ENCODE measurements around the gene VTI1A.
"Not testable (repeated sequence)": the region's sequence is repeated elsewhere in the genome, so short reads cannot be mapped to it uniquely, and the experiment has no call there.

VTI1A gene

GRCh38 chr10:112712536-112712935, 265.5 kb downstream of the VTI1A start:
- DNase-seq (ENCODE audit: extremely low read depth in 1 of 2, low read depth in 1 of 2): no peak

- no peak for DNase-seq (ENCODE audit: extremely low read depth in 1 of 2, low read depth in 1 of 2)
These were observed 266.4 kb downstream of the VTI1A start for GRCh38 chr10:112713411-112713810.

GRCh38 chr10:112715581-112715980, 268.6 kb downstream of the VTI1A start:
- no peak for DNase-seq (ENCODE audit: extremely low read depth in 1 of 2, low read depth in 1 of 2)

- DNase-seq (ENCODE audit: extremely low read depth in 1 of 2, low read depth in 1 of 2): no peak
These were observed 269.1 kb downstream of the VTI1A start for GRCh38 chr10:112716076-112716475.

- no peak for DNase-seq (ENCODE audit: extremely low read depth in 1 of 2, low read depth in 1 of 2)
These were observed 270.0 kb downstream of the VTI1A start for GRCh38 chr10:112716924-112717413.

- DNase-seq (ENCODE audit: extremely low read depth in 1 of 2, low read depth in 1 of 2): no peak
These were observed 273.2 kb downstream of the VTI1A start for GRCh38 chr10:112720178-112720577.

GRCh38 chr10:112721080-112721698, 274.2 kb downstream of the VTI1A start:
- DNase-seq (ENCODE audit: extremely low read depth in 1 of 2, low read depth in 1 of 2): no peak

- no peak for DNase-seq (ENCODE audit: extremely low read depth in 1 of 2, low read depth in 1 of 2)
These were observed 275.7 kb downstream of the VTI1A start for GRCh38 chr10:112722758-112723157.

GRCh38 chr10:112723876-112724275, 276.9 kb downstream of the VTI1A start:
- DNase-seq (ENCODE audit: extremely low read depth in 1 of 2, low read depth in 1 of 2): no peak

- DNase-seq (ENCODE audit: extremely low read depth in 1 of 2, low read depth in 1 of 2): no peak
These were observed 277.5 kb downstream of the VTI1A start for GRCh38 chr10:112724404-112724991.

GRCh38 chr10:112728118-112728883, 281.3 kb downstream of the VTI1A start:
- DNase-seq (ENCODE audit: extremely low read depth in 1 of 2, low read depth in 1 of 2): no peak

- no peak for DNase-seq (ENCODE audit: extremely low read depth in 1 of 2, low read depth in 1 of 2)
These were observed 282.0 kb downstream of the VTI1A start for GRCh38 chr10:112728997-112729396.

GRCh38 chr10:112731450-112731849, 284.4 kb downstream of the VTI1A start:
- DNase-seq (ENCODE audit: extremely low read depth in 1 of 2, low read depth in 1 of 2): not testable (repeated sequence)

- no peak for DNase-seq (ENCODE audit: extremely low read depth in 1 of 2, low read depth in 1 of 2)
These were observed 285.4 kb downstream of the VTI1A start for GRCh38 chr10:112732277-112732921.

- DNase-seq (ENCODE audit: extremely low read depth in 1 of 2, low read depth in 1 of 2): no peak
These were observed 288.2 kb downstream of the VTI1A start for GRCh38 chr10:112735041-112735695.

- DNase-seq (ENCODE audit: extremely low read depth in 1 of 2, low read depth in 1 of 2): no peak
These were observed 291.9 kb downstream of the VTI1A start for GRCh38 chr10:112738606-112739591.

GRCh38 chr10:112739592-112740353, 292.8 kb downstream of the VTI1A start:
- DNase-seq (ENCODE audit: extremely low read depth in 1 of 2, low read depth in 1 of 2): no peak

- DNase-seq (ENCODE audit: extremely low read depth in 1 of 2, low read depth in 1 of 2): no peak
These were observed 294.9 kb downstream of the VTI1A start for GRCh38 chr10:112741830-112742402.

All from activated CD8-positive, alpha-beta memory T cell treated with anti-CD3 and anti-CD28 coated beads for 1 hour (primary cell).